HEK293 (cell line): ENCODE results near the gene HIPK4.
A peak's percentile ranks its signal among the peaks of the same experiment; 100 is the strongest.

ENCODE experiments used
- BCL11A ChIP-seq: fragments of 450-650 bp; formaldehyde crosslinking; IDR thresholded peaks from 2 replicates; pipeline ENCODE4 v1.5.1; 2016; ENCODE audit warnings: low read depth, missing biosample characterization, missing genetic modification characterization
- EGR2 ChIP-seq: fragments of 450-650 bp; formaldehyde crosslinking; IDR thresholded peaks from 2 replicates; pipeline ENCODE4 v1.5.1; 2016; ENCODE audit warnings: low read depth, missing biosample characterization, missing genetic modification characterization
- ZNF10 ChIP-seq: fragments of 450-650 bp; formaldehyde crosslinking; IDR thresholded peaks from 2 replicates; pipeline ENCODE4 v1.5.1; 2017; ENCODE audit warnings: missing biosample characterization, missing genetic modification characterization
- ZNF114 ChIP-seq: fragments of 450-650 bp; formaldehyde crosslinking; IDR thresholded peaks from 2 replicates; pipeline ENCODE4 v1.5.0; 2017; ENCODE audit warnings: missing biosample characterization, missing genetic modification characterization
- ZNF133 ChIP-seq: fragments of 450-650 bp; formaldehyde crosslinking; IDR thresholded peaks from 2 replicates; pipeline ENCODE4 v1.5.1; 2016; ENCODE audit warnings: missing biosample characterization, missing genetic modification characterization
- ZNF148 ChIP-seq: fragments of 450-650 bp; formaldehyde crosslinking; IDR thresholded peaks from 2 replicates; pipeline ENCODE4 v1.5.0; 2017; ENCODE audit warnings: missing biosample characterization, missing genetic modification characterization, borderline replicate concordance
- ZNF155 ChIP-seq: fragments of 450-650 bp; formaldehyde crosslinking; IDR thresholded peaks from 2 replicates; pipeline ENCODE4 v1.5.1; 2016; ENCODE audit warnings: missing biosample characterization, missing genetic modification characterization
- ZNF248 ChIP-seq: fragments of 450-650 bp; formaldehyde crosslinking; IDR thresholded peaks from 2 replicates; pipeline ENCODE4 v1.5.1; 2017; ENCODE audit warnings: missing biosample characterization, missing genetic modification characterization
- ZNF324 ChIP-seq: fragments of 450-650 bp; formaldehyde crosslinking; IDR thresholded peaks from 2 replicates; pipeline ENCODE4 v1.5.1; 2016; ENCODE audit warnings: missing biosample characterization, missing genetic modification characterization
- ZNF510 ChIP-seq: fragments of 450-650 bp; formaldehyde crosslinking; IDR thresholded peaks from 2 replicates; pipeline ENCODE4 v1.5.1; 2018; ENCODE audit warnings: mild to moderate bottlenecking, missing genetic modification characterization, missing biosample characterization; ENCODE audit not compliant: insufficient replicate concordance
- ZNF518A ChIP-seq: fragments of 450-650 bp; formaldehyde crosslinking; conservative IDR thresholded peaks from 2 replicates; pipeline ENCODE4 v1.5.1; 2016; ENCODE audit warnings: low read depth, missing biosample characterization, missing genetic modification characterization
- ZNF626 ChIP-seq: fragments of 450-650 bp; sonication (Bioruptor Pico); formaldehyde crosslinking; IDR thresholded peaks from 2 replicates; pipeline ENCODE4 v1.5.1; 2018; ENCODE audit warnings: missing biosample characterization, missing genetic modification characterization, inconsistent platforms
- ZNF658 ChIP-seq: fragments of 450-650 bp; formaldehyde crosslinking; IDR thresholded peaks from 2 replicates; pipeline ENCODE4; 2016; ENCODE audit warnings: missing biosample characterization, missing genetic modification characterization
- TF ChIP-seq, protein P1 (sequence below): fragments of 450-650 bp; formaldehyde crosslinking; IDR thresholded peaks from 2 replicates; pipeline ENCODE4 v1.5.1; 2016; ENCODE audit warnings: missing biosample characterization, missing genetic modification characterization
- TF ChIP-seq, protein P2 (sequence below): fragments of 450-650 bp; formaldehyde crosslinking; IDR thresholded peaks from 2 replicates; pipeline ENCODE4 v1.5.1; 2016; ENCODE audit warnings: missing biosample characterization, missing genetic modification characterization
- TF ChIP-seq, protein P3 (sequence below): fragments of 450-650 bp; formaldehyde crosslinking; IDR thresholded peaks from 2 replicates; pipeline ENCODE4 v1.5.1; 2016; ENCODE audit warnings: missing biosample characterization, missing genetic modification characterization
- TF ChIP-seq, protein P4 (sequence below): fragments of 450-650 bp; formaldehyde crosslinking; IDR thresholded peaks from 2 replicates; pipeline ENCODE4 v1.5.1; 2016; ENCODE audit warnings: missing biosample characterization, missing genetic modification characterization
- TF ChIP-seq, protein P5 (sequence below): fragments of 450-650 bp; formaldehyde crosslinking; IDR thresholded peaks from 2 replicates; pipeline ENCODE4 v1.5.1; 2016; ENCODE audit warnings: missing biosample characterization, missing genetic modification characterization

HIPK4 gene

DNA sequence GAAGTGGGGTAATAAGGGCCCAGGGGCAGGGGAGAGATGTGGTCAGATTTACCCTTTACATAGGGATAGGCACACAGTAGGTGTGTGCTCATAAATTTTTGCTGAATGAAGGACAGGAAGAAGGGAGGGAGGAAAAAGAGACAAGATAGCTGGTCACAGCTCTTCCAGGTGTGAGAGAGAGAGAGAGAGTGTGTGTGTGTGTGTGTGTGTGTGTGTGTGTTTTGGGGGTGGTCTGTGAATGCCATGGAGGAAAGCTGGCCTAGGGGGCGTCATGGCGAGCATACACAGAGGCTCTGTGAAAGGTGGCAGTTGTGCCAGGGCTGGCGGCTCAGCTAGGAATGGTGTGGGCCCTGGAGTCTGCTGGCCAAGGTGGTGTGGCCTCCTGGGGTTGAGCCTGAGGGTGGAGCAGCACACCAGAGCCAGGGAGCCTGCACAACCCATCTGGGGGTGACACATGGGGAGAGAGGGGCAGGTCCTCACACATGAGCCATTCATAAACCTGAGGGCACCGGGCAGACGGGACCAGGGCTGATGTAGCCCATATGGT lies 29.2 kb upstream of the HIPK4 start (continued):
- TF ChIP-seq ZNF148 (no peak), ZNF248 (no peak; the same call in 1 of the 2 replicates), ZNF510 (tag by site-specific recombination) (no peak), ZNF10 (tag by site-specific recombination) (no peak), BCL11A (tag by site-specific recombination) (peak; percentile 50; the same call in 1 of the 2 replicates), EGR2 (0 out of 2 replicates have a peak, but pooled peaks have one; percentile 7), ZNF155 (no peak), ZNF626 (tag by site-specific recombination) (no peak), ZNF324 (tag by site-specific recombination) (no peak), ZNF114 (tag by site-specific recombination) (no peak), ZNF658 (no peak), ZNF133 (no peak), ZNF518A (no peak)
- TF ChIP-seq, protein P1, sequence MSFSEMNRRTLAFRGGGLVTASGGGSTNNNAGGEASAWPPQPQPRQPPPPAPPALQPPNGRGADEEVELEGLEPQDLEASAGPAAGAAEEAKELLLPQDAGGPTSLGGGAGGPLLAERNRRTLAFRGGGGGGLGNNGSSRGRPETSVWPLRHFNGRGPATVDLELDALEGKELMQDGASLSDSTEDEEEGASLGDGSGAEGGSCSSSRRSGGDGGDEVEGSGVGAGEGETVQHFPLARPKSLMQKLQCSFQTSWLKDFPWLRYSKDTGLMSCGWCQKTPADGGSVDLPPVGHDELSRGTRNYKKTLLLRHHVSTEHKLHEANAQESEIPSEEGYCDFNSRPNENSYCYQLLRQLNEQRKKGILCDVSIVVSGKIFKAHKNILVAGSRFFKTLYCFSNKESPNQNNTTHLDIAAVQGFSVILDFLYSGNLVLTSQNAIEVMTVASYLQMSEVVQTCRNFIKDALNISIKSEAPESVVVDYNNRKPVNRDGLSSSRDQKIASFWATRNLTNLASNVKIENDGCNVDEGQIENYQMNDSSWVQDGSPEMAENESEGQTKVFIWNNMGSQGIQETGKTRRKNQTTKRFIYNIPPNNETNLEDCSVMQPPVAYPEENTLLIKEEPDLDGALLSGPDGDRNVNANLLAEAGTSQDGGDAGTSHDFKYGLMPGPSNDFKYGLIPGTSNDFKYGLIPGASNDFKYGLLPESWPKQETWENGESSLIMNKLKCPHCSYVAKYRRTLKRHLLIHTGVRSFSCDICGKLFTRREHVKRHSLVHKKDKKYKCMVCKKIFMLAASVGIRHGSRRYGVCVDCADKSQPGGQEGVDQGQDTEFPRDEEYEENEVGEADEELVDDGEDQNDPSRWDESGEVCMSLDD (tag by site-specific recombination), result peak; percentile 68
- TF ChIP-seq, protein P2, sequence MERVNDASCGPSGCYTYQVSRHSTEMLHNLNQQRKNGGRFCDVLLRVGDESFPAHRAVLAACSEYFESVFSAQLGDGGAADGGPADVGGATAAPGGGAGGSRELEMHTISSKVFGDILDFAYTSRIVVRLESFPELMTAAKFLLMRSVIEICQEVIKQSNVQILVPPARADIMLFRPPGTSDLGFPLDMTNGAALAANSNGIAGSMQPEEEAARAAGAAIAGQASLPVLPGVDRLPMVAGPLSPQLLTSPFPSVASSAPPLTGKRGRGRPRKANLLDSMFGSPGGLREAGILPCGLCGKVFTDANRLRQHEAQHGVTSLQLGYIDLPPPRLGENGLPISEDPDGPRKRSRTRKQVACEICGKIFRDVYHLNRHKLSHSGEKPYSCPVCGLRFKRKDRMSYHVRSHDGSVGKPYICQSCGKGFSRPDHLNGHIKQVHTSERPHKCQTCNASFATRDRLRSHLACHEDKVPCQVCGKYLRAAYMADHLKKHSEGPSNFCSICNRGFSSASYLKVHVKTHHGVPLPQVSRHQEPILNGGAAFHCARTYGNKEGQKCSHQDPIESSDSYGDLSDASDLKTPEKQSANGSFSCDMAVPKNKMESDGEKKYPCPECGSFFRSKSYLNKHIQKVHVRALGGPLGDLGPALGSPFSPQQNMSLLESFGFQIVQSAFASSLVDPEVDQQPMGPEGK (tag by site-specific recombination), result peak; percentile 41; the same call in 1 of the 2 replicates
- TF ChIP-seq, protein P3, sequence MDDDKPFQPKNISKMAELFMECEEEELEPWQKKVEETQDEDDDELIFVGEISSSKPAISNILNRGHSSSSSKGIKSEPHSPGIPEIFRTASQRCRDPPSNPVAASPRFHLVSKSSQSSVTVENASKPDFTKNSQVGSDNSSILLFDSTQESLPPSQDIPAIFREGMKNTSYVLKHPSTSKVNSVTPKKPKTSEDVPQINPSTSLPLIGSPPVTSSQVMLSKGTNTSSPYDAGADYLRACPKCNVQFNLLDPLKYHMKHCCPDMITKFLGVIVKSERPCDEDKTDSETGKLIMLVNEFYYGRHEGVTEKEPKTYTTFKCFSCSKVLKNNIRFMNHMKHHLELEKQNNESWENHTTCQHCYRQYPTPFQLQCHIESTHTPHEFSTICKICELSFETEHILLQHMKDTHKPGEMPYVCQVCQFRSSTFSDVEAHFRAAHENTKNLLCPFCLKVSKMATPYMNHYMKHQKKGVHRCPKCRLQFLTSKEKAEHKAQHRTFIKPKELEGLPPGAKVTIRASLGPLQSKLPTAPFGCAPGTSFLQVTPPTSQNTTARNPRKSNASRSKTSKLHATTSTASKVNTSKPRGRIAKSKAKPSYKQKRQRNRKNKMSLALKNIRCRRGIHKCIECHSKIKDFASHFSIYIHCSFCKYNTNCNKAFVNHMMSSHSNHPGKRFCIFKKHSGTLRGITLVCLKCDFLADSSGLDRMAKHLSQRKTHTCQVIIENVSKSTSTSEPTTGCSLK, result no peak
- TF ChIP-seq, protein P4, sequence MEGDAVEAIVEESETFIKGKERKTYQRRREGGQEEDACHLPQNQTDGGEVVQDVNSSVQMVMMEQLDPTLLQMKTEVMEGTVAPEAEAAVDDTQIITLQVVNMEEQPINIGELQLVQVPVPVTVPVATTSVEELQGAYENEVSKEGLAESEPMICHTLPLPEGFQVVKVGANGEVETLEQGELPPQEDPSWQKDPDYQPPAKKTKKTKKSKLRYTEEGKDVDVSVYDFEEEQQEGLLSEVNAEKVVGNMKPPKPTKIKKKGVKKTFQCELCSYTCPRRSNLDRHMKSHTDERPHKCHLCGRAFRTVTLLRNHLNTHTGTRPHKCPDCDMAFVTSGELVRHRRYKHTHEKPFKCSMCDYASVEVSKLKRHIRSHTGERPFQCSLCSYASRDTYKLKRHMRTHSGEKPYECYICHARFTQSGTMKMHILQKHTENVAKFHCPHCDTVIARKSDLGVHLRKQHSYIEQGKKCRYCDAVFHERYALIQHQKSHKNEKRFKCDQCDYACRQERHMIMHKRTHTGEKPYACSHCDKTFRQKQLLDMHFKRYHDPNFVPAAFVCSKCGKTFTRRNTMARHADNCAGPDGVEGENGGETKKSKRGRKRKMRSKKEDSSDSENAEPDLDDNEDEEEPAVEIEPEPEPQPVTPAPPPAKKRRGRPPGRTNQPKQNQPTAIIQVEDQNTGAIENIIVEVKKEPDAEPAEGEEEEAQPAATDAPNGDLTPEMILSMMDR, result peak; percentile 61
- TF ChIP-seq, protein P5, sequence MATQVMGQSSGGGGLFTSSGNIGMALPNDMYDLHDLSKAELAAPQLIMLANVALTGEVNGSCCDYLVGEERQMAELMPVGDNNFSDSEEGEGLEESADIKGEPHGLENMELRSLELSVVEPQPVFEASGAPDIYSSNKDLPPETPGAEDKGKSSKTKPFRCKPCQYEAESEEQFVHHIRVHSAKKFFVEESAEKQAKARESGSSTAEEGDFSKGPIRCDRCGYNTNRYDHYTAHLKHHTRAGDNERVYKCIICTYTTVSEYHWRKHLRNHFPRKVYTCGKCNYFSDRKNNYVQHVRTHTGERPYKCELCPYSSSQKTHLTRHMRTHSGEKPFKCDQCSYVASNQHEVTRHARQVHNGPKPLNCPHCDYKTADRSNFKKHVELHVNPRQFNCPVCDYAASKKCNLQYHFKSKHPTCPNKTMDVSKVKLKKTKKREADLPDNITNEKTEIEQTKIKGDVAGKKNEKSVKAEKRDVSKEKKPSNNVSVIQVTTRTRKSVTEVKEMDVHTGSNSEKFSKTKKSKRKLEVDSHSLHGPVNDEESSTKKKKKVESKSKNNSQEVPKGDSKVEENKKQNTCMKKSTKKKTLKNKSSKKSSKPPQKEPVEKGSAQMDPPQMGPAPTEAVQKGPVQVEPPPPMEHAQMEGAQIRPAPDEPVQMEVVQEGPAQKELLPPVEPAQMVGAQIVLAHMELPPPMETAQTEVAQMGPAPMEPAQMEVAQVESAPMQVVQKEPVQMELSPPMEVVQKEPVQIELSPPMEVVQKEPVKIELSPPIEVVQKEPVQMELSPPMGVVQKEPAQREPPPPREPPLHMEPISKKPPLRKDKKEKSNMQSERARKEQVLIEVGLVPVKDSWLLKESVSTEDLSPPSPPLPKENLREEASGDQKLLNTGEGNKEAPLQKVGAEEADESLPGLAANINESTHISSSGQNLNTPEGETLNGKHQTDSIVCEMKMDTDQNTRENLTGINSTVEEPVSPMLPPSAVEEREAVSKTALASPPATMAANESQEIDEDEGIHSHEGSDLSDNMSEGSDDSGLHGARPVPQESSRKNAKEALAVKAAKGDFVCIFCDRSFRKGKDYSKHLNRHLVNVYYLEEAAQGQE (tag by site-specific recombination), result no peak
